GM15510 (cell line): ENCODE results near the gene ANTXR1.

Experiments
- POLR2A ChIP-seq: IDR thresholded peaks from 3 replicates; pipeline ENCODE4 v1.6.1; 2011; ENCODE audit warnings: borderline replicate concordance; ENCODE audit not compliant: insufficient read length; ENCODE audit errors: extremely low read depth

ANTXR1 gene

GRCh38 chr2:69164061-69164778 is 151.2 kb downstream of the ANTXR1 start:
- no peak for TF ChIP-seq POLR2A

- TF ChIP-seq POLR2A = no peak
These were observed 152.3 kb downstream of the ANTXR1 start for GRCh38 chr2:69165091-69165880.

- TF ChIP-seq POLR2A = no peak
These were observed 153.5 kb downstream of the ANTXR1 start for GRCh38 chr2:69166465-69166811.

- no peak for TF ChIP-seq POLR2A
These were observed 154.0 kb downstream of the ANTXR1 start for GRCh38 chr2:69166812-69167468.

- TF ChIP-seq POLR2A = no peak
These were observed 154.5 kb downstream of the ANTXR1 start for GRCh38 chr2:69167469-69167822.

- no peak for TF ChIP-seq POLR2A
These were observed 155.3 kb downstream of the ANTXR1 start for GRCh38 chr2:69168144-69168813.

GRCh38 chr2:69168950-69169654 is 156.1 kb downstream of the ANTXR1 start:
- no peak for TF ChIP-seq POLR2A

GRCh38 chr2:69169655-69170389 is 156.8 kb downstream of the ANTXR1 start:
- TF ChIP-seq POLR2A = no peak

- no peak for TF ChIP-seq POLR2A
These were observed 157.7 kb downstream of the ANTXR1 start for GRCh38 chr2:69170661-69171060.

- TF ChIP-seq POLR2A = no peak
These were observed 158.3 kb downstream of the ANTXR1 start for GRCh38 chr2:69171116-69171896.

GRCh38 chr2:69171897-69172525 is 159.0 kb downstream of the ANTXR1 start:
- TF ChIP-seq POLR2A = no peak

GRCh38 chr2:69173706-69174105 is 160.7 kb downstream of the ANTXR1 start:
- TF ChIP-seq POLR2A = no peak

GRCh38 chr2:69175790-69176715 is 163.1 kb downstream of the ANTXR1 start:
- no peak for TF ChIP-seq POLR2A
